Measurements from ENCODE around the gene SHISA9. TPM values are rescaled to one million over a fixed set of nuclear protein-coding genes. Genes with fewer than 3 reads are reported as not detected.

SHISA9 gene
- total and polyA plus RNA-seq, 2 donors (not counting 1 experiment from before 2014, with no cell fraction given) = 0.03 to 0.07 TPM

DNA sequence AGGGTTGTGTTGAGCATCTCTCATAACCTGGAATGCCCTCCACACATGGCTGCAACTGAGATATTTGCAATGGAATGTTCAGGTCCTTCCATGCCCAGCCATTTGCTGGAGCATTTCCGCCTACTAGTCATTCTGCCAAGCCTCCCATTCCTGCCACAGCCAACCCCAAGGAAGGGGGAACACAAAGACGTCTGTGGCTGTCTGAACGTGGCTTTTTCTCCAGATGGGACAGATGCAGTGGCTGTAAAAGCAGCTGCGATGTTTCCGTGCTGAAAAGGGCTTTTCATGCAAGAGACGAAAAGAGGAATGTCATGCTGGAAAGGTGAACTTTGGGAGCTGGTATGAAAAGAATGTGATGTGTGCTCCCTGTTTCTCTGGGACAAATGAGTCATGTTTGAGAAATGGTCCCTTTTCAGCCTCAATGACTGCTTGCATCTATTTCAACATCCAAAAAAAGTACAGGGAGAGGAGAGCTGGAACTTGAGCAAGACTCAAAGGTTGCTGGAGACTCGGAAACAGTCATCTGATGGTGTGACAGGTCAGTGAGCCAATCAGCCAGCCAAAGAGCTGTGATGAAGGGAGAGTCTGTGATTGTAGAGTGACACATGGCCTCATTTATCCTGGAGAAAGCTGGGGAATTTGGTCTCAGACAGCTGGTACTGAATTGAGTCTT is 208.9 kb downstream of the SHISA9 start:
- H3K27ac Mint-ChIP-seq = no peak overlapping the region
- no peak overlapping the region for H3K4me3 Mint-ChIP-seq
- H3K27me3 Mint-ChIP-seq = peaks cover 2% of the 10 kb centered on the region
- DNase-seq (no peak), ATAC-seq (ENCODE audit: low read depth) (no peak)
- H3K79me2 ChIP-seq (ENCODE audit: control insufficient read depth, insufficient read depth, low read length) = no peaks in the 10 kb centered on the region
- WGBS (ENCODE audit: insufficient coverage) = 61% methylated on average over 7 of the region's 7 CpGs
- intact Hi-C loops (cut with micrococcal nuclease) = no loop called here
- H3K9ac ChIP-seq (ENCODE audit: low read length) = no peak overlapping the region
- peaks cover 0 to 3% (median 0%) of the 10 kb centered on the region in 3 donors for H3K9me3 ChIP-seq (ENCODE audit: control extremely low read depth in 1 of 3, control insufficient read depth in 2 of 3, insufficient read depth in 1 of 3, low read length in 2 of 3)
- H3K4me2 ChIP-seq (replicated peaks; ENCODE audit: low read depth, low read length, poor library complexity, severe bottlenecking) = no peak overlapping the region
- TF ChIP-seq EZH2 (IDR thresholded peaks at IDR 0.05; ENCODE audit: borderline replicate concordance, insufficient read depth, low read depth, low read length, poor library complexity, severe bottlenecking) (no peak), CTCF (IDR thresholded peaks at IDR 0.05) (no peak)
- H3K4me1 Mint-ChIP-seq = no peaks in the 10 kb centered on the region
- H3K27ac ChIP-seq (ENCODE audit: low read length in 2 of 2) = no peak overlapping the region
- H4K20me1 ChIP-seq (ENCODE audit: control insufficient read depth, insufficient read depth, low read length, poor library complexity, severe bottlenecking) = no peaks in the 10 kb centered on the region
- no peak overlapping the region for H3K4me3 ChIP-seq (ENCODE audit: control extremely low read depth in 1 of 5, extremely low read depth in 1 of 5, insufficient read depth in 1 of 5, low read depth in 2 of 5, low read length in 4 of 5)
- H3K27me3 ChIP-seq (replicated peaks in 1 of 4; ENCODE audit: control extremely low read depth in 1 of 4, control insufficient read depth in 3 of 4, insufficient read depth in 4 of 4, low read length in 3 of 4) = no peaks in the 10 kb centered on the region
- no peak overlapping the region for H2AFZ ChIP-seq (ENCODE audit: insufficient read depth, low read depth, low read length, poor library complexity, severe bottlenecking)
- ChIA-PET CTCF (no interaction called here), POLR2A (no interaction called here)
- H3K9me3 Mint-ChIP-seq (ENCODE audit: insufficient read depth) = peaks cover 2% of the 10 kb centered on the region
- H3K4me1 ChIP-seq (ENCODE audit: control insufficient read depth in 2 of 2, insufficient read depth in 2 of 2, low read length in 2 of 2) = no peaks in the 10 kb centered on the region
- no peaks in the 10 kb centered on the region for H3K36me3 ChIP-seq (replicated peaks in 1 of 2; ENCODE audit: control extremely low read depth in 1 of 2, control insufficient read depth in 1 of 2, extremely low read depth in 1 of 2, insufficient read depth in 2 of 2, low read length in 1 of 2)

- POLR2A ChIA-PET = no interaction called here
- Mint-ChIP-seq H3K4me1 (no peaks in the 10 kb centered on the region), H3K27me3 (peaks cover 2% of the 10 kb centered on the region), H3K27ac (no peak overlapping the region), H3K4me3 (no peak overlapping the region), H3K9me3 (ENCODE audit: insufficient read depth) (no peaks in the 10 kb centered on the region)
- Histone ChIP-seq H3K27me3 (replicated peaks in 1 of 4; ENCODE audit: control extremely low read depth in 1 of 4, control insufficient read depth in 3 of 4, insufficient read depth in 4 of 4, low read length in 3 of 4) (no peaks in the 10 kb centered on the region), H3K27ac (ENCODE audit: low read length in 2 of 2) (no peak overlapping the region), H3K36me3 (replicated peaks in 1 of 2; ENCODE audit: control extremely low read depth in 1 of 2, control insufficient read depth in 1 of 2, extremely low read depth in 1 of 2, insufficient read depth in 2 of 2, low read length in 1 of 2) (no peaks in the 10 kb centered on the region), H3K9me3 (ENCODE audit: control extremely low read depth in 1 of 3, control insufficient read depth in 2 of 3, insufficient read depth in 1 of 3, low read length in 2 of 3) (peaks cover 0 to 1% (median 0%) of the 10 kb centered on the region in 3 donors), H3K4me1 (ENCODE audit: control insufficient read depth in 2 of 2, insufficient read depth in 2 of 2, low read length in 2 of 2) (no peaks in the 10 kb centered on the region), H3K4me3 (ENCODE audit: control extremely low read depth in 1 of 5, extremely low read depth in 1 of 5, insufficient read depth in 1 of 5, low read depth in 2 of 5, low read length in 4 of 5) (no peak overlapping the region), H3K4me2 (replicated peaks; ENCODE audit: low read depth, low read length, poor library complexity, severe bottlenecking) (no peak overlapping the region), H3K79me2 (ENCODE audit: control insufficient read depth, insufficient read depth, low read length) (no peaks in the 10 kb centered on the region), H3K9ac (ENCODE audit: low read length) (no peak overlapping the region), H2AFZ (ENCODE audit: insufficient read depth, low read depth, low read length, poor library complexity, severe bottlenecking) (no peak overlapping the region), H4K20me1 (ENCODE audit: control insufficient read depth, insufficient read depth, low read length, poor library complexity, severe bottlenecking) (no peaks in the 10 kb centered on the region)
- DNase-seq = no peak
- 72% methylated on average over 2 of the region's 2 CpGs for WGBS (ENCODE audit: insufficient coverage)
- TF ChIP-seq EZH2 (IDR thresholded peaks at IDR 0.05; ENCODE audit: borderline replicate concordance, insufficient read depth, low read depth, low read length, poor library complexity, severe bottlenecking) (no peak), CTCF (IDR thresholded peaks at IDR 0.05) (no peak)
- intact Hi-C loops (cut with micrococcal nuclease) = no loop called here
- no peak for ATAC-seq (ENCODE audit: low read depth)
- CTCF ChIA-PET = no interaction called here
Observed at GRCh38 chr16:13111747-13112146, 210.3 kb downstream of the SHISA9 start.
